ENCODE measurements around the gene PIEZO2. TPM values are rescaled to one million over a fixed set of nuclear protein-coding genes. Genes with fewer than 3 reads are reported as not detected.

Gene PIEZO2
- total RNA-seq, 6 donors from 2014 or later = 6.5 to 37.7 (median 7.8) TPM

- no peak for DNase-seq
- H3K9me3 ChIP-seq = no peaks in the 10 kb centered on the region
- no peak overlapping the region for H3K4me3 ChIP-seq
- no peaks in the 10 kb centered on the region for H3K4me1 ChIP-seq
- H3K36me3 ChIP-seq = no peaks in the 10 kb centered on the region
- 63 to 69% methylated on average over 8 of the region's 8 CpGs for WGBS, 2 donors
- ATAC-seq (ENCODE audit: low FRiP score in 2 of 2) = no peak
- no peak for TF ChIP-seq EP300 (IDR thresholded peaks at IDR 0.05)
- TF ChIP-seq POLR2A (IDR thresholded peaks at IDR 0.05) = no peak
- TF ChIP-seq POLR2AphosphoS5 (IDR thresholded peaks at IDR 0.05) = no peak
- no peak for TF ChIP-seq CTCF (IDR thresholded peaks at IDR 0.05)
- no peaks in the 10 kb centered on the region for H3K27me3 ChIP-seq
- no peak overlapping the region for H3K27ac ChIP-seq
Measured at GRCh38 chr18:10928011-10928771, 221.2 kb downstream of the PIEZO2 start.

GRCh38 chr18:10927286-10927992 is 221.9 kb downstream of the PIEZO2 start:
- TF ChIP-seq POLR2A (IDR thresholded peaks at IDR 0.05) (no peak), POLR2AphosphoS5 (IDR thresholded peaks at IDR 0.05) (no peak), EP300 (IDR thresholded peaks at IDR 0.05) (no peak), CTCF (IDR thresholded peaks at IDR 0.05) (no peak)
- DNase-seq = peak in 1 of 2 donors; percentile 24
- 76 to 79% methylated on average over 12 of the region's 12 CpGs for WGBS, 2 donors
- H3K9me3 ChIP-seq = no peaks in the 10 kb centered on the region
- H3K4me3 ChIP-seq = no peak overlapping the region
- H3K27me3 ChIP-seq = no peaks in the 10 kb centered on the region
- no peaks in the 10 kb centered on the region for H3K4me1 ChIP-seq
- no peaks in the 10 kb centered on the region for H3K36me3 ChIP-seq
- ATAC-seq (ENCODE audit: low FRiP score in 2 of 2) = peak in 1 of 2 donors; percentile 86
- H3K27ac ChIP-seq = peak overlapping the region in 1 of 4 donors; percentile 23

- ATAC-seq (ENCODE audit: low FRiP score in 2 of 2) (peak in 1 of 2 donors; percentile 29), DNase-seq (no peak)
- Histone ChIP-seq H3K4me1 (no peaks in the 10 kb centered on the region), H3K27me3 (no peaks in the 10 kb centered on the region), H3K36me3 (no peaks in the 10 kb centered on the region), H3K4me3 (peak overlapping the region in 1 of 4 donors; percentile 1), H3K27ac (peak overlapping the region in 3 of 4 donors; percentile 19 to 59 (median 39)), H3K9me3 (no peaks in the 10 kb centered on the region)
- 42 to 49% methylated on average over 13 of the region's 13 CpGs for WGBS, 2 donors
- TF ChIP-seq EP300 (IDR thresholded peaks at IDR 0.05) (no peak), CTCF (IDR thresholded peaks at IDR 0.05) (no peak), POLR2A (IDR thresholded peaks at IDR 0.05) (no peak), POLR2AphosphoS5 (IDR thresholded peaks at IDR 0.05) (no peak)
Measured at GRCh38 chr18:10926621-10927161, 222.7 kb downstream of the PIEZO2 start.

GRCh38 chr18:10924290-10924689 is 225.1 kb downstream of the PIEZO2 start:
- H3K27ac ChIP-seq = no peak overlapping the region
- 90 to 93% methylated on average over 4 of the region's 4 CpGs for WGBS, 2 donors
- no peak for ATAC-seq (ENCODE audit: low FRiP score in 2 of 2)
- H3K36me3 ChIP-seq = no peaks in the 10 kb centered on the region
- no peaks in the 10 kb centered on the region for H3K27me3 ChIP-seq
- no peak for DNase-seq
- no peaks in the 10 kb centered on the region for H3K9me3 ChIP-seq
- H3K4me1 ChIP-seq = no peaks in the 10 kb centered on the region
- no peak for TF ChIP-seq CTCF (IDR thresholded peaks at IDR 0.05)
- no peak for TF ChIP-seq EP300 (IDR thresholded peaks at IDR 0.05)
- no peak for TF ChIP-seq POLR2A (IDR thresholded peaks at IDR 0.05)
- no peak overlapping the region for H3K4me3 ChIP-seq

All from upper lobe of left lung (tissue), 6 donors.